Measurements from ENCODE around the gene CCDC182.

CCDC182 gene

DNA sequence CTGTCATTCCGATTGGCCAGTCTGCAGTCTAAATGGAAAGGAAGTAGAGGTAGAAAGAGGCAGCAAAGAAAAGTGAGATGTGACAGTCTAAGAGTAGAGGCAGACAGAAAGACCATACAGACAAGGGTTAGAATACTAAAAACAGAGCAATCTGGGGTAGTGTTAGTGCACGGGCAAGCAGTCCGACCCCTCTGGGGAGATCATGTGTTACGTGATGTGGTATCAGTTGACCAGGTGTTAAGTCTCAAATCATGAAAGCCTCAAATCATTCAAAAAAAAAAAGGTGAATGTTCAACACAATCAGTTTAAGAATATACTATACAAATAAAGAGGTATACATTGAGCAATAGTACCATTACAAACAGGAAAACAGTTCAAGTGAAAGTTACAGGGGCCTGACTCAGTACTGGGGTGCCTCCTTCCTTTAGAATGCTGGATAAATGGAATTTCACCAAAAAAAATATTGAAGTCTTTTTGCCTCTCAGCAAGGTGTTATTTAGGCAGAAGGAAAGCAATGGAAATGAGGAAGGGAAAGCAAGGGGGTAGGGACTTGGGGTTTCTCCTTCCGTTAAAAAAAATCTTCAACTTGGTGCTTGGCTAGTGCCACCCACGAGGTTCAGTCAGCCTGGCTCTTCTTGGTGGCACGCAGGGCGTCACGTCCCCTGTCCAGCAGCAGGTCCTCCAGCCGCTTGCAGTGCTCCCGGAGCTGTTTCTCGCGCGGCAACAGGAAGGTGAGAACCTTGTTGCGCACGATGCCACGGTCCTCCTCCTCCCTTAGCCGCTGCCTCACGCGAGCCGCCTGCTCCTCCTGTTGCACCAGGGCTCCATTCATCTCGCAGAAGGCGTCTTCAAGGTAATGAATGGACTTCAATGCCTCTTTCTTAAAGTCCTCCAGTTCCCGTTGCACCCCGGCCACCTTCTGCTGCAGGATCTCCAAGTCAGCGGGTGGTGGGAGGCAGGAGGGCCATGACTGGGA, 616 bp downstream of the CCDC182 start:
- H3K36me3 ChIP-seq (ENCODE audit: low read depth), result no peaks in the 10 kb centered on the region
- no peak overlapping the region for H3K4me3 ChIP-seq (ENCODE audit: severe bottlenecking)
- no peak for ATAC-seq (ENCODE audit: low read depth)
- TF ChIP-seq CTCF (IDR thresholded peaks at IDR 0.05; ENCODE audit: poor library complexity, severe bottlenecking), result no peak
- no peak overlapping the region for H3K27ac ChIP-seq (ENCODE audit: poor library complexity, severe bottlenecking)
- no peaks in the 10 kb centered on the region for H3K4me1 ChIP-seq (ENCODE audit: insufficient read depth, poor library complexity, severe bottlenecking)
- H3K9me3 ChIP-seq (ENCODE audit: severe bottlenecking), result no peaks in the 10 kb centered on the region
- H3K27me3 ChIP-seq (ENCODE audit: insufficient read depth, poor library complexity, severe bottlenecking), result peaks cover 12% of the 10 kb centered on the region
- DNase-seq (ENCODE audit: low spot score), result no peak

- DNase-seq (ENCODE audit: low spot score) (no peak), ATAC-seq (ENCODE audit: low read depth) (no peak)
- H3K9me3 ChIP-seq (ENCODE audit: severe bottlenecking), result no peaks in the 10 kb centered on the region
- H3K27ac ChIP-seq (ENCODE audit: poor library complexity, severe bottlenecking), result no peak overlapping the region
- H3K27me3 ChIP-seq (ENCODE audit: insufficient read depth, poor library complexity, severe bottlenecking), result no peaks in the 10 kb centered on the region
- no peak overlapping the region for H3K4me3 ChIP-seq (ENCODE audit: severe bottlenecking)
- no peaks in the 10 kb centered on the region for H3K36me3 ChIP-seq (ENCODE audit: low read depth)
- no peaks in the 10 kb centered on the region for H3K4me1 ChIP-seq (ENCODE audit: insufficient read depth, poor library complexity, severe bottlenecking)
- TF ChIP-seq CTCF (IDR thresholded peaks at IDR 0.05; ENCODE audit: poor library complexity, severe bottlenecking), result peak; percentile 40
Measured at GRCh38 chr17:57740235-57740528, 4.9 kb downstream of the CCDC182 start.

GRCh38 chr17:57739402-57740234, 5.5 kb downstream of the CCDC182 start:
- Histone ChIP-seq H3K9me3 (ENCODE audit: severe bottlenecking) (no peaks in the 10 kb centered on the region), H3K4me3 (ENCODE audit: severe bottlenecking) (no peak overlapping the region), H3K36me3 (ENCODE audit: low read depth) (no peaks in the 10 kb centered on the region), H3K27ac (ENCODE audit: poor library complexity, severe bottlenecking) (no peak overlapping the region), H3K27me3 (ENCODE audit: insufficient read depth, poor library complexity, severe bottlenecking) (no peaks in the 10 kb centered on the region), H3K4me1 (ENCODE audit: insufficient read depth, poor library complexity, severe bottlenecking) (no peaks in the 10 kb centered on the region)
- TF ChIP-seq CTCF (IDR thresholded peaks at IDR 0.05; ENCODE audit: poor library complexity, severe bottlenecking), result peak; percentile 61
- DNase-seq (ENCODE audit: low spot score) (no peak), ATAC-seq (ENCODE audit: low read depth) (peak; percentile 78; the same call in 1 of the 3 replicates)

GRCh38 chr17:57737450-57737849, 7.6 kb downstream of the CCDC182 start:
- TF ChIP-seq CTCF (IDR thresholded peaks at IDR 0.05; ENCODE audit: poor library complexity, severe bottlenecking), result no peak
- no peaks in the 10 kb centered on the region for H3K36me3 ChIP-seq (ENCODE audit: low read depth)
- peaks cover 3% of the 10 kb centered on the region for H3K27me3 ChIP-seq (ENCODE audit: insufficient read depth, poor library complexity, severe bottlenecking)
- no peak for ATAC-seq (ENCODE audit: low read depth)
- H3K27ac ChIP-seq (ENCODE audit: poor library complexity, severe bottlenecking), result no peak overlapping the region
- DNase-seq (ENCODE audit: low spot score), result no peak
- H3K9me3 ChIP-seq (ENCODE audit: severe bottlenecking), result no peaks in the 10 kb centered on the region
- no peak overlapping the region for H3K4me3 ChIP-seq (ENCODE audit: severe bottlenecking)
- H3K4me1 ChIP-seq (ENCODE audit: insufficient read depth, poor library complexity, severe bottlenecking), result no peaks in the 10 kb centered on the region

Measured in RWPE2 (cell line).